DMS114 treated with DMSO at 0.1 percent for 48 hours (cell line): ENCODE measurements around the gene FEN1.

Source experiments
- DNase-seq: peaks from one replicate; lab custom pipeline; 2025; ENCODE audit not compliant: unreplicated experiment; lab: John Stamatoyannopoulos, UW

FEN1 gene

GRCh38 chr11:61793083-61793828, 545 bp downstream of the FEN1 start:
- DNase-seq: no peak

- DNase-seq: no peak
Observed at GRCh38 chr11:61793829-61794204, 1.1 kb downstream of the FEN1 start.

- no peak for DNase-seq
Observed at GRCh38 chr11:61794579-61794978, 1.9 kb downstream of the FEN1 start.

GRCh38 chr11:61795459-61795858, 2.7 kb downstream of the FEN1 start:
- no peak for DNase-seq

DNA sequence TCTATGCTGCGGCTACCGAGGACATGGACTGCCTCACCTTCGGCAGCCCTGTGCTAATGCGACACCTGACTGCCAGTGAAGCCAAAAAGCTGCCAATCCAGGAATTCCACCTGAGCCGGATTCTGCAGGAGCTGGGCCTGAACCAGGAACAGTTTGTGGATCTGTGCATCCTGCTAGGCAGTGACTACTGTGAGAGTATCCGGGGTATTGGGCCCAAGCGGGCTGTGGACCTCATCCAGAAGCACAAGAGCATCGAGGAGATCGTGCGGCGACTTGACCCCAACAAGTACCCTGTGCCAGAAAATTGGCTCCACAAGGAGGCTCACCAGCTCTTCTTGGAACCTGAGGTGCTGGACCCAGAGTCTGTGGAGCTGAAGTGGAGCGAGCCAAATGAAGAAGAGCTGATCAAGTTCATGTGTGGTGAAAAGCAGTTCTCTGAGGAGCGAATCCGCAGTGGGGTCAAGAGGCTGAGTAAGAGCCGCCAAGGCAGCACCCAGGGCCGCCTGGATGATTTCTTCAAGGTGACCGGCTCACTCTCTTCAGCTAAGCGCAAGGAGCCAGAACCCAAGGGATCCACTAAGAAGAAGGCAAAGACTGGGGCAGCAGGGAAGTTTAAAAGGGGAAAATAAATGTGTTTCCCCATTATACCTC, 3.3 kb downstream of the FEN1 start:
- DNase-seq: no peak

DNA sequence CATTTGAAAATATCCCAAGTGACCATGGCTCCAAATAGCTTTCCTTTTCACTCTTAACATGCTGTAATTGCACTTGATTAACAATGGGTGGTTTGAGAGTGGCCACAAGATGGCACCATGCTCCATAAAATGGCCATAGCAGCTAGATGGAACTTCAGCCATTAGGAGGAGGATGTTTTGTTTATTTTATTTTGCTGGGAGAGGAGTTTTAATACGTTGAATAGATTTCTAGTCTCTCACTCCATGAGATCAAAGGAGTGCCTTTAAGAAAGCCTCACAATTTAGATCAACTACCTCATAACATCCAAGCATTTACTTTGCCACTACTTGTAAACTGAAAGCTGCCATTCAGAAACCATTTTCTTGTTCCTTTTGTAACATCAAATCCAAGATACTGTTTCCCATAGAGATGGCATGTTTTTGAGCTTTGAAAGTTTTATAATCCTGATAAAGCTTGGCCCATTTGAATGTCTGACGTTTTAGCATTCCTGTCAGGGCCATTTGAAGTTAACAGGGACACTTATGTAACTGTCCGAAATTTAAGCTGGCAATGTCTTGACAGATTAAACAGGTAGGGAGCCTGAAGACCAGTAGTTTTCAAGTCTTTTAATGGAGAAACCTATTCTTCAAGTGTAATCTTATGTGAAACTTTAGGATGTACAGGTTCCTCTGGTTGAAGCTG, 4.7 kb downstream of the FEN1 start:
- peak; percentile 78 for DNase-seq

DNA sequence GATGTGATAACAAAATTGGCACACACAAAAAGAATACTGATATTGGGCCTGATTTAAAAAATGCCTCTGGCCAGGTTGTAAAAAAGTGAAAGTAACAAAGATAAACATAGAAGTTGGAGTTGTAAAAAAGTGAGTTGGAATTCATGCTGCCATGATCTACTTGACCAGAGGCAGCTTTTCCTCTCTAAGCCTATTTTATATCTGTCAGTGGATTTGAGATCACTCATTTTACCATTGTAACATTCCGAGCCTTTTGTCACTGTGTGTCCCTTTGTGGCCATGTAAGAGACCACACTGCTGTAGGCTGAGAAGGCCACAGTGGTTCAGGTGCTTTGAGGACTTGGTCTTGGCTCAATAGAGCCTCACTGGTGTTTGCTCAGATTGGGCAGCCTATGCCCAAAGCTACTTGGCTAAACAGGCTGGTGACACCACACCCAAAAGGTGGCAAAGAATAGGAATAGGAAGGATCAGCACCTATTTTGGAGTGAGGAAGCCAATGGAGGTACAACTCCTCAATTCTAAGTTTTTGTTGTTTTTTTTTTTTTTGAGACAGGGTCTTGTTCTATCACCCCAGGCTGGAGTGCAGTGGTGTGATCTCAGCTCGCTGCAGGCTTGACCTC, 7.1 kb downstream of the FEN1 start:
- no peak for DNase-seq

GRCh38 chr11:61800331-61801281, 7.9 kb downstream of the FEN1 start:
- DNase-seq: no peak

DNA sequence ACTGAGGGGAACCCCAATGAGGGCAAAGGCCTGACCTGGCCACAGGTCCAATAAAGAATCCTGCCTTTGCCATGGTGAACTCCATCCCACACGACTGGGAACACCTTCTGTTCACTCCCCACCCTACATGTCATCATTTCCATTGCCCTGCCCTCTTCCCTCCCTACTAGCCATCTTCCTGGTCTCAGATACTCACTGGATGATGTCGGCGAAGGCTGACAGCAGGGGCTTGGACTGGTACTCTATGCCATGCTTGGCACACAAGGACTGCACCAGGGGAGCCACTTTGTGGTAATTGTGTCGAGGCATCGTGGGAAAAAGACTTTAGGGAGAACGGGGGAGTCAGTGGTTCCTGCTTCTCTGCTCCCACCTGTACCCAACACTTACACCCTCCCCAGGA, 9.9 kb downstream of the FEN1 start:
- DNase-seq: no peak

DNA sequence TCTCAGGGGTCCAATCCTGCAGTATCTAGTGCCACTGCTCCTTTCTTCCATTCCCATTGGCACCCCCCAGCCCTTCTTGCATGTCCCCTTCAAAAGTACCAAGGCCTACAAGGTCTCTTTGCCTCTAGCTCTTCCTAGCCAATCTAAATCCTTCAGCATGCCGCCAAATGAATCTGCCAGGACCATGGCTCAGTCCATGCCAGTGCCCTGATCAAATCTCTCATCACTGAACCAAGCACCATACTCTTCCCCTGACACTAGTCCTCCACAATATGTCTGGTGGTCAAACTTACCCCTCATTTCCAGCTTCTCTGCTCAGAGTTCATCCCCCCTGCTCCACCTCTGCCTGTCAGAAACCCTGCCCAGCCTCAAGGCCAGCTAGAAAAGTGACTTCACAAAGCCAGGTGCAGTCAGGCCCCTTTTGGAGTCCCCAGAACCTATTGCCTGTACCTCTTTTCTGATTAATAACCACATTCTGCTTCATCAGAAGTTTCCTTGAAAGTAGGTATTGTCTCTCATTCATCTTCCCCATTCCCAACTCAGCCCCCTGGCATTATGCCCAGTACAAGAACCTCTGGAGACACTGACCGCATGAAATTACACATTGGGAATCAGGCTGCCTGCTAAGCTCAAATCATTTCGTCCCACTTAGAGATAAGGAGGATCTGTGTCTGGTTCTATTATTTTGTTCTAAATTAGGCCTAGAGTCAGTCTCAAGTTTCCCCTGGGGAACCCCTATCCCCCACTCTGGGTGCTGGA, 11.4 kb downstream of the FEN1 start:
- no peak for DNase-seq

DNA sequence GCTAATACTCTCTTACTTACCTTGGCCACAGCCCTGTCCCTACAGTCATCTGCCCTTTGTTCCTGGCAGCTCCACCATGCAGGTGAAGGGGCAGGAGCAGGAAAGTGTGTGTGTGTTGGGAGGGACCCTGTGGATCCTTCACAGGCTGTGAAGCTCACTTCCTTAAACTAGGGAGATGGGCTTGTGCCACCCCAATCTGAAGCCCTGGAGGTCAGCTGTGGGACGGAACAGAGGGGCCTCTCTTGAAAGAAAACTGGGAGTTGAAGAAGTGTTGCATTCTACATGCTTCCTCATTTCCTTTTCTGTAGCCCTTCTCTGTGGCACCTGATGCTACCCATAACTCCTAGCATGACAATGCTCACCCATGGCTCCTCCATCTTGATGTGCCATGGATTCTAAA, 12.4 kb downstream of the FEN1 start:
- DNase-seq: no peak

DNA sequence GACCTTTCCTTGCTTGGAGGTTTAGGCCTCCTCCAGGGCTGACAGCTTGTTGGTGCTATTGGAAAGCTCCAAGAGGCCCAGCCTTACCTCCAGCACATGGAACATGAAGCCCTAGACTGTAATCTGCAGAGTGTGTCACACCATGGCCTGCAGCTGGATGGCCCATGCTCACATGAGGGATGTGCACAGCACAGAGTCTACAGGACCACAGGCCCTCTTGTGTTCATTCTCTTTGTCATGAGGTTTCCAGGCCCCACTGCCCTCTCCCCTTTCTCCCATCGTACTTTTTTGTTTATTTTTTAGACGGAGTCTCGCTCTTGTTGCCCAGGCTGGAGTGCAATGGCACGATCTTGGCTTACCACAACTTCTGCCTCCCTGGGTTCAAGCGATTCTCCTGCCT, 14.1 kb downstream of the FEN1 start:
- DNase-seq: no peak

GRCh38 chr11:61810671-61811175, 18.0 kb downstream of the FEN1 start:
- DNase-seq: no peak

GRCh38 chr11:61811831-61812230, 19.1 kb downstream of the FEN1 start:
- DNase-seq: no peak

GRCh38 chr11:61812736-61813411, 20.2 kb downstream of the FEN1 start:
- DNase-seq: no peak

GRCh38 chr11:61814247-61814957, 21.7 kb downstream of the FEN1 start:
- DNase-seq: no peak

GRCh38 chr11:61814958-61815789, 22.5 kb downstream of the FEN1 start:
- peak; percentile 90 for DNase-seq
